ENCODE data around the gene SPSB2.

DNA sequence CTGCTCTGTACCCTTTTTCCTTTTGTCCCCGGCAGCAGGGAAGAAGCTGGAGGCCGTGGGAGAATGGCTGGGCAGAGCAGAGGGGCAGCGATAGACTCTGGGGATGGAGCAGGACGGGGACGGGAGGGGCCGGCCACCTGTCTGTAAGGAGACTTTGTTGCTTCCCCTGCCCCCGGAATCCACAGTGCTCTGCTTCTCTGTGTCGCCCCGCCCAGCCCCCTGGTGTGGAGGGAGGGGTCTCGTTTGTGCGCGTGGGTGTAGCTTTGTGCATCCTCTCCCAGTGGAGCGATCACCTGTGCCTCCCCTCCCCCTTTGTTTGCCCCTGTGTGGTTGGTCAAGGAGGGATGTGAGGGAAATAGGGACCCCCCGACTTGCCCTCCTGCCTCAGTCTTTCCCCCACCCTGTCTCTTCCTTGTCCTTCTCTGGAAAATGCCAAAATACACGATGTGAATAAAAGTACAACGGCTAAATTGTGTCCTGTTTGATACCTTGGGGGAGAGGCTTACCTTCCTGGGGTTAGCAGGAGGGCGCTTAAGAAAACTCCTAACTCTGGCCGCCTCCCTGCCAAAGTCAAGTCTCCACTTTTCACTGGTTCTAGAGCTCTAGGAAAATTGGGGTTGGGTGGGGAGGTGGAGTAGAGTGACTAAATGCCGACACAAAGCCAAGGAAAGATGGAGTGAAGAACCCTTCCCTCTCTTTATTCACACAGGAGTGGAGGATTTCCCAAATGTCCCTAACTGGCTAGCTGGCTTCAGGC is 6.8 kb downstream of the SPSB2 start:
- TF ChIP-seq, protein P1, sequence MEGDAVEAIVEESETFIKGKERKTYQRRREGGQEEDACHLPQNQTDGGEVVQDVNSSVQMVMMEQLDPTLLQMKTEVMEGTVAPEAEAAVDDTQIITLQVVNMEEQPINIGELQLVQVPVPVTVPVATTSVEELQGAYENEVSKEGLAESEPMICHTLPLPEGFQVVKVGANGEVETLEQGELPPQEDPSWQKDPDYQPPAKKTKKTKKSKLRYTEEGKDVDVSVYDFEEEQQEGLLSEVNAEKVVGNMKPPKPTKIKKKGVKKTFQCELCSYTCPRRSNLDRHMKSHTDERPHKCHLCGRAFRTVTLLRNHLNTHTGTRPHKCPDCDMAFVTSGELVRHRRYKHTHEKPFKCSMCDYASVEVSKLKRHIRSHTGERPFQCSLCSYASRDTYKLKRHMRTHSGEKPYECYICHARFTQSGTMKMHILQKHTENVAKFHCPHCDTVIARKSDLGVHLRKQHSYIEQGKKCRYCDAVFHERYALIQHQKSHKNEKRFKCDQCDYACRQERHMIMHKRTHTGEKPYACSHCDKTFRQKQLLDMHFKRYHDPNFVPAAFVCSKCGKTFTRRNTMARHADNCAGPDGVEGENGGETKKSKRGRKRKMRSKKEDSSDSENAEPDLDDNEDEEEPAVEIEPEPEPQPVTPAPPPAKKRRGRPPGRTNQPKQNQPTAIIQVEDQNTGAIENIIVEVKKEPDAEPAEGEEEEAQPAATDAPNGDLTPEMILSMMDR (IDR thresholded peaks at IDR 0.05) = no peak
- no peak for TF ChIP-seq POLR2A (IDR thresholded peaks at IDR 0.05)

All from esophagus squamous epithelium (tissue), 4 donors.